GM12801 (cell line): ENCODE data around the gene PROCR.

ENCODE experiments used
- CTCF ChIP-seq: IDR thresholded peaks from one replicate; pipeline ENCODE4 v1.5.1; 2011; ENCODE audit warnings: control low read depth; ENCODE audit not compliant: insufficient read length; ENCODE audit errors: extremely low read depth

The PROCR gene

GRCh38 chr20:35171438-35171752, 477 bp upstream of the PROCR start:
- no peak for TF ChIP-seq CTCF

- TF ChIP-seq CTCF = no peak
Observed at GRCh38 chr20:35172434-35172806, 548 bp downstream of the PROCR start.

- no peak for TF ChIP-seq CTCF
Observed at GRCh38 chr20:35173576-35174192, 1.8 kb downstream of the PROCR start.

GRCh38 chr20:35174458-35175216, 2.8 kb downstream of the PROCR start:
- TF ChIP-seq CTCF = no peak

- no peak for TF ChIP-seq CTCF
Observed at GRCh38 chr20:35176132-35176531, 4.3 kb downstream of the PROCR start.

GRCh38 chr20:35179292-35180212, 7.7 kb downstream of the PROCR start:
- TF ChIP-seq CTCF = no peak

- no peak for TF ChIP-seq CTCF
Observed at GRCh38 chr20:35180266-35180665, 8.4 kb downstream of the PROCR start.
